ENCODE results near the gene RABGGTA. TPM values are rescaled to one million over a fixed set of nuclear protein-coding genes. Genes with fewer than 3 reads are reported as not detected.

Gene RABGGTA
- total and polyA plus RNA-seq, 12 donors = 17.4 to 37.9 (median 21.1) TPM

DNA sequence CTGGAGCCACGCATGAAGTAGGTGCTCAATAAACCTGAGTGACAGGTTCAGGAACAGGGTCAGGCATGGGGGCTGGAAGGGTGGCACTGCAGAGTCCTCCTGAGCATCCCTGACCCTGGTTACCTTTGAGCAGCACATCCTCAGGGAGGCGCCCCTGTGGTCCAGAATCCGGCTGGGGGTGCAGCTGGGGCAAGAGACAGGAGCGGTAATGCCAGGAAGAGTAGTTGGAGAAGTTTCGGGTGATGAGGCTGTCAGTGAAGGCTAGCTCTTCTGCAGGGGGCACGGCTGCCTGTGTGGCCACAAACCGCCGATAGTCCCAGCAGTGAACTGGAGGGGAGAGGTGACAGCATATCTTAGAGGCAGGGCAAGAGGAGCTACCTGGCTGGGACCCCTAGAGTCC lies 2.0 kb downstream of the RABGGTA start:
- 93 to 97% methylated on average over 8 of the region's 8 CpGs for WGBS, 2 donors
- Histone ChIP-seq H3K4me3 (no peak overlapping the region), H3K36me3 (peaks cover 0 to 49% (median 0%) of the 10 kb centered on the region in 9 donors), H3K27me3 (no peaks in the 10 kb centered on the region), H3K4me1 (peaks cover 0 to 36% (median 13%) of the 10 kb centered on the region in 9 donors), H3K27ac (no peak overlapping the region), H3K9me3 (no peaks in the 10 kb centered on the region)
- DNase-seq = no peak
- intact Hi-C loops (cut with DNase I) = no loop called here
- TF ChIP-seq, protein P1, sequence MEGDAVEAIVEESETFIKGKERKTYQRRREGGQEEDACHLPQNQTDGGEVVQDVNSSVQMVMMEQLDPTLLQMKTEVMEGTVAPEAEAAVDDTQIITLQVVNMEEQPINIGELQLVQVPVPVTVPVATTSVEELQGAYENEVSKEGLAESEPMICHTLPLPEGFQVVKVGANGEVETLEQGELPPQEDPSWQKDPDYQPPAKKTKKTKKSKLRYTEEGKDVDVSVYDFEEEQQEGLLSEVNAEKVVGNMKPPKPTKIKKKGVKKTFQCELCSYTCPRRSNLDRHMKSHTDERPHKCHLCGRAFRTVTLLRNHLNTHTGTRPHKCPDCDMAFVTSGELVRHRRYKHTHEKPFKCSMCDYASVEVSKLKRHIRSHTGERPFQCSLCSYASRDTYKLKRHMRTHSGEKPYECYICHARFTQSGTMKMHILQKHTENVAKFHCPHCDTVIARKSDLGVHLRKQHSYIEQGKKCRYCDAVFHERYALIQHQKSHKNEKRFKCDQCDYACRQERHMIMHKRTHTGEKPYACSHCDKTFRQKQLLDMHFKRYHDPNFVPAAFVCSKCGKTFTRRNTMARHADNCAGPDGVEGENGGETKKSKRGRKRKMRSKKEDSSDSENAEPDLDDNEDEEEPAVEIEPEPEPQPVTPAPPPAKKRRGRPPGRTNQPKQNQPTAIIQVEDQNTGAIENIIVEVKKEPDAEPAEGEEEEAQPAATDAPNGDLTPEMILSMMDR (IDR thresholded peaks at IDR 0.05) = no peak
- ATAC-seq = no peak

- no peaks in the 10 kb centered on the region for H3K9me3 ChIP-seq
- peaks cover 0 to 25% (median 10%) of the 10 kb centered on the region in 9 donors for H3K4me1 ChIP-seq
- no peak for DNase-seq
- H3K36me3 ChIP-seq = peaks cover 0 to 49% (median 0%) of the 10 kb centered on the region in 9 donors
- TF ChIP-seq, protein P1 (IDR thresholded peaks at IDR 0.05) = no peak
- no peak overlapping the region for H3K27ac ChIP-seq
- ATAC-seq = no peak
- 89 to 92% methylated on average over 9 of the region's 9 CpGs for whole genome bisulfite sequencing, 2 donors
- H3K27me3 ChIP-seq = no peaks in the 10 kb centered on the region
- no peak overlapping the region for H3K4me3 ChIP-seq
- intact Hi-C loops (cut with DNase I) = no loop called here
Measured at GRCh38 chr14:24268225-24268624, 3.2 kb downstream of the RABGGTA start.

DNA sequence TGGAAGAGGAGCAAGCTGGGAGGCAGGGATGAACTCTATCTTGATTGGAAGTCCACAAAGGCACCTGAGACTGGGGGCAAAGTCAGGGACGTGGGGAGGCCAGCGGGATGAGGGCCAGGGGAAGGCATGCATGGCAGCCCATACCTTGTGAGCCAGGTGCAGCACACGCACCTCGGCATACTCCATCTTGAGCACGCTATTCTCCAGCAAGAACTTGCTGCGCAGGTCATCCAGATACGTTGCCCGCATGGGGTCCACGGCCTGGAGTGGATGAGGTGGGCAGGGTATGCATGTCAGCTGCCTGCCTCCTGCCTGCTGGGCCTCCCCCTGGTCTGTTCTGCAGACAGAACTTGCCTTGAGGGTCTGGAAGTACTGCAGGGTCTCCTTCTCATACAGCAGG lies 3.9 kb downstream of the RABGGTA start:
- H3K27ac ChIP-seq = no peak overlapping the region
- peaks cover 0 to 18% (median 10%) of the 10 kb centered on the region in 9 donors for H3K4me1 ChIP-seq
- H3K36me3 ChIP-seq = peaks cover 0 to 49% (median 0%) of the 10 kb centered on the region in 9 donors
- DNase-seq = no peak
- 93 to 96% methylated on average over 9 of the region's 9 CpGs for WGBS, 2 donors
- TF ChIP-seq, protein P1 (IDR thresholded peaks at IDR 0.05) = no peak
- no peaks in the 10 kb centered on the region for H3K27me3 ChIP-seq
- H3K9me3 ChIP-seq = no peaks in the 10 kb centered on the region
- intact Hi-C loops (cut with DNase I) = no loop called here
- ATAC-seq = no peak
- H3K4me3 ChIP-seq = no peak overlapping the region

DNA sequence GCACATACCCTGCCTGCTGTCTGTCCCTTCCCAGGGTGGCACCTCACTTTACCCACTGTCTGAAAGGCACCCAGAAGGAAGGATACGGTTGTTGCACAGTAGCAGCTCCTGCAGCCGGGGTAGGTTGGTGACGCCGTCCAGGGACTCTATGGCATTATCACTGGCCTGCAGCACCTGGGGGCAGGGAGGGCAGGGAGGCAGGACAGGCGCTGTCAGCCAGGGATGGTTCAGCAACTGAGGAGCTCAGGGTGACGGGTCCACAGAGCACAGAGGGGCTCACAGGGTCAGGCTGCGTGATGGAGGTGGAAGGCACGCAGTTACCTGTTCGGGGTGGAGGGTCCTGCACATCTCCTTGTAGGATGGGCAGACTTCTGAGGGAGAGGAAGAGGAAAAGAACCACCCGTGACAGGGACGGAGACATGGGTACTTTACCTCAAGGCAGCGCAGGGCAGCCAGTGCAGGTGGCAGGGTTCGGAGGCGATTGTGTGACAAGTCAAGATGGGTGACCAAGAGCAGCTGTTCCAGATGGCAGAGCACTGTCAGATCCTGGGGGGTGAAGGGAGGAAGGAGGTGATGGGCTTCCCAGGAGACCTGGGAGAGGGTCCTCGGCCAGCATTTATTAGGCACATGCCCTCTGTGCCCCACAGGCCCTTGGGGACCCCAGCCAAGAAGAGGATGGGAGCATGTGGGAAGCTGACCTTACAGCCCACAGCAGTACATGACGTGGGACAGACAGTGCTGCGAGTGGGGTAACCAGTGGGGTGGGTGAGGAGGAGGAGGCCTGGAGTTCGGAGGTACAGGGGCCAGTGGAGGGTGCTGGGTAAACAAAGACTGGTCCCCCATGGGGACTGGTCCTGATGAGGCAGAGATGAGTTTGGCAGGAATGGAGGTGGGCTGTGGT lies 4.8 kb downstream of the RABGGTA start:
- no peak for ATAC-seq
- TF ChIP-seq, protein P1 (IDR thresholded peaks at IDR 0.05) = no peak
- intact Hi-C loops (cut with DNase I) = no loop called here

More for the DNA sequence above, 4.8 kb downstream of the RABGGTA start:
- Histone ChIP-seq H3K4me1 (peaks cover 0 to 8% (median 5%) of the 10 kb centered on the region in 9 donors), H3K9me3 (no peaks in the 10 kb centered on the region), H3K36me3 (peaks cover 0 to 49% (median 0%) of the 10 kb centered on the region in 9 donors), H3K27ac (no peak overlapping the region), H3K27me3 (no peaks in the 10 kb centered on the region), H3K4me3 (no peak overlapping the region)
- 90 to 93% methylated on average over 18 of the region's 18 CpGs for WGBS, 2 donors
- no peak for DNase-seq
